A549 treated with AZD2906 at 1 μM for 4 hours (cell line): ENCODE measurements around the gene ARHGAP32. TPM values are rescaled to one million over a fixed set of nuclear protein-coding genes. Genes with fewer than 3 reads are reported as not detected.

Experiments
- total RNA-seq: library from RNA; stranded (reverse); fragments of 200-300 nt; extraction: Qiagen RNA extraction; gene quantifications from 5 replicates; pipeline ENCODE4 v1.2.3, GENCODE V29; 2022

ARHGAP32 gene
- 2.8 to 4.6 TPM (median 4.0 TPM) in 5 replicates for total RNA-seq

DNA sequence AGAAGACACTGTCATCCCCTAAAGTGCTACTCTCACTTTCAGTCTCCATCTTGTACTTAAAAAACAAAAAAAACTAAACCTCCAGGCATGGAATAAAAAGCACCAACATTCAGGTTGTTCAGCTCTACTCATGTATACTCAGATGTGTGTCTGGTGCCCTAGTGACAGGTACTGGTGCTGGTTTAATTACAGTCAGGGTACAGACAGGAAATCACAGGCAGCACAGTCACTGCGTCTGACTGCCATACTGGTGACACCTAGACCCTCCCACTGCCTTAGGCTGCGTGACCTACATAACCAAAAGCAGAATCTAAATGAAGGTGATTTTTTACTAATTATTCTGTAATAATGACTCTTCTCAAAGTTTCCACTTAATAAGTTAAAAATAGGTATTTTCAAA lies at the start of gene ARHGAP32:
TSS of gene ARHGAP32 (minus strand) at position 176 of the 400 bp plus-strand sequence. CDS start at position 49, 127 bp downstream.

DNA sequence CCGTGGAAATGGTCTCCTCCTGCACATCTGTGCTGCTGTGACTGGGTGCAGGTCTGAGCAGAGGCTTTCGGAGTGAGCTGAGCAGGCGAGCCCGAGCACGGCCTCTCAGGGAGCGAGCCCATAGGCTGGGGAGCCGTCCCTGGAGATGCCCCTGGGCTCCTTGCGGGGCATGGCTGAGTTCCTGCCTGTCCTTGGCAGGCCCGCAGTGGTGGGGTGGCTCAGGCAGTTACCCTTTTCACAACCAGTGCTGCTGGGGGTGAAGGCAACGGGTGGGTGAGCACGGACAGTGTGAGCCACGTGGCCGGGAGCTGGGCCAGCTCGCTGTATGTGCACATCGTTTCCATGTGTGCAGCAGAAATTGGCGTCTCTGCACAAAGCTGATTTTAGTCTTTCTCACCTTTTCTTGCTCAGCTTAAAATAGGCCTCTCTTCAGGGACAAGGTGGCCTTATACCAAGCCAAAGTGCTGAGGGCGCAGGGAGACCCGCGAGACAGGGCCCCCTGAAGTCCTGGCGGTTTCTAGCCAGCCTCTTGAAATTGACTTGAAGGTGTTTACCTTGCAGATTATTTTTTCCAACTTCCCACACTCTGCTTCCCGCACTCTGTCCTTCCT lies 249.2 kb downstream of the ARHGAP32 start, which contains the start of gene TP53AIP1:
TSS of gene TP53AIP1 (minus strand) at position 55 of the 611 bp plus-strand sequence. CDS start 5,053 bp downstream, outside the sequence.

Other genes with a start within 250 kb of the ARHGAP32 start
- gene TP53AIP1, start 249.5 kb downstream of the ARHGAP32 start, total RNA-seq: 0.07 to 0.11 TPM (median 0.08 TPM) in 3 of 5 replicates, not detected in the others
- gene BARX2, start 183.5 kb upstream of the ARHGAP32 start, total RNA-seq: 0.06 TPM in 1 of 5 replicates, not detected in the others